Activated CD4-positive, CD25-positive, alpha-beta regulatory T cell (primary cell): Measurements from ENCODE around the gene SIPA1L3.
"Not testable (repeated sequence)": the region's sequence is repeated elsewhere in the genome, so short reads cannot be mapped to it uniquely, and the experiment has no call there.

Experiments used
- DNase-seq, 4 experiments: peaks; one replicate each; lab custom pipeline; 2025; lab: John Stamatoyannopoulos, UW

Gene SIPA1L3

DNA sequence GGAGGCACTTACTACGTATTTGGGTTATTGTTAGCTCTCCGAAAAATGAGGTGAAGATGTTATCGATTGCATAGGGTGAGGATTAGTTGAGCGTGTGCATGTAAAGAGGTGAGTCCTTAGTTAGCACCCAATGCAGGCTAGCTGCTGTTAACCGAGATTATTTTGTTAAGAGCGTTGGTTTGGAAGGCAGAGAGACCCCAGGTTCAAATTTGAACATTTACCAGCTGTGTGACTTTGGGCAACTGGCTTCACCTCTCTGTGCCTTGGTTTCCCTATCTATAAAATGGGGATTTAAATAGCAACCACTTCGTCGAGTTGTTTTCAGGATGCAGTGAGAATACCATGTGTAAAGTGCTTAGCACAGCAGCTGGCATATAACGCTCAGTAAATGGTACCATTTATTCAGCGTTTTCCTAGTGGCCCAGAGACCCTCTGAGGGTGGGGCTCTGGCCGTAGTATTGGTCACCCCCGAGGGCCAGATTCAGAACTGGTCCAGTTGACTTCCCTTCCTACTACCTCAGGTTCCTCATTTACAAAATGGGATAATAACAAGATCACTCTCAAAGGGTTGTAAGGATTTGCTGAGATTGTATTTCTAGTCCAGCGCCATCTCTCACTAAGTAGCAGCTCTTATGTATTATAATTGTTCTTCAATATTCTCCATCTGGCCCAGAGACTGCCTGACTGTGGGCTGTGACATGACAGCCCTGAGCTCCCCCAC lies 887 bp downstream of the SIPA1L3 start:
- DNase-seq = no peak

DNA sequence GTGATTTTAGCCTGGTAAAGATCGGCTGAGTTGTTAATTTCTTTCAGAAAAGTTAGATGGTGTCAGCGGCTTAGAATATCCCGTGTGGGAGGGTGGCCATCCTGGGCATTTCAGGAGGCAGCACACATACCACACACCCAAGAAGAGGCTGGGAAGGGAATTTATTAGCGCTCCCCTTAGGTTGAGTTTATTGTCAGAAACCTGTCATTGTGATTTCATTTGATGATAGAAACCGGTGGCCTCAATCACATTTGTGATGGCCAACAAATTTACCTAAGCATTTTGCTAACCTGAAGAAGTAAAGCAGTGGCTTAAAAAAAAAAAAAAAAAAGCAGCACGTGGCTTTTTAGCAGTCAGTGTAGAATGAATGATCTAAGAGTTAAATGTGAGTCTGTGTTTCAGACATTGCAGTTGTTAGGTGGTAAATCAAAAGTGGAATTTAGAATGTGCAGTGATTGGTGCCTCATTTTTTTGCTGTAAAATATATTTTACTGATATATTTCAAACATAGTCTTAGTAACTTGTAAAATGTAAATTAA lies 2.7 kb downstream of the SIPA1L3 start:
- DNase-seq = no peak

DNA sequence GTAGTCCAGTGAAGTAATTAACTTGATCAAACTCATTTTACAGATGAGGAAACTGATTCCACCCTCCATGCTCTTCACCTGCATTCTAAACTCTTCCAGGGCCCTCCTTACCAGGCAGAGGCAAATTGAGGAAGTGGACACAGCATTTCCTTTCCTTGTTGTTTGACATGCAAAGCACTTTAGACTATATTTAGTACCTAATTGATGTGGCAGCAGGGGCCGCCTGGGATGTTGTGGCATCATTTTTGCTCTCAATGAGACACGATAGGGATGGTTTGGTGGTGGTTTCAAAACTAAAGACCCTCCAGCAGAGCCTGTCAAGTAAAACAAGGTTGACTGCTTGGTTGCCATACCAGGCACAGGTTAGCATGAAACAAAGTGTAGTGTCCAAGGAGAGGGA lies 7.9 kb downstream of the SIPA1L3 start:
- no peak for DNase-seq

DNA sequence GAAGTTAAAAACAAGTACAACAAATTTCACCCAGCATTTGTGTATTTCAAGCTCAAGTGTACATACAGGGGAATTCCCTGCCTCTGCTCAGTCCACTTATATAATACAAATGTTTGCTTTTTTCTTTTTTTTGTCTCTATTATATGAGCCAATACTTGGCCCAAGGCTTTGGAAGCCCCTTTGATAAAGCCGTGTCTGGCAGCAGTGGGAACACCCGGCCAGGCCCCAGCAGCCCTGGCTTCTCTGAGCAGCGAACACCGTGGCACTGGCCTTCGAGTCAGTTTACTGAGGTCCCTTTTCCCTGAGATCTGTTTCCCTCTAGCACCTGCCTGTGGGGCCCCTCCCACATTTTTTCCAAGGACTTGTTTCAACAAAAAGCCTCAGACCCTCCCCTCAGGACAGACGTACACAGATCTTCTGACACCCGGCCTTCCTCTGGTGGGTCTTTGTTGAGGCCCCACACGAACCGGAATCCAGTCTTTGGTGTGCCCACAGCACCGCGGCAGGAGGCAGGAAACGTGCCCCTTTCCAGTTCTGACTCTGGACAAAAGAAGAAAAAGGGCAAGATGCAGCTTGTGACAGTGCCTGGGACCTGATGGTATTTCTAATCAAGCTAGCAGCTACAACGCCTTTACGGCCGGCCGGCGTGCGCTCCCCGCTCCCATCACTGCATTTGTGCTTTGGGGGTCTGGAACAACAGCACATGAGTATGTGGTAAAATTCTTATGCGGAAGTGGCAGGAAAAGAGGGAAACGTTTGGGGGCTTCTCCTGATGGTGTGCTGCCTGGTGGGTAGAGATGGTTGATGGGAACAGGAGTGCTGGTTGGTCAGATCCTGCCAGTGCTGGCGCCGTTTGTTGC lies 13.8 kb downstream of the SIPA1L3 start:
- DNase-seq = no peak

- DNase-seq = not testable (repeated sequence)
These were observed 17.6 kb downstream of the SIPA1L3 start for GRCh38 chr19:37924573-37924972.

DNA sequence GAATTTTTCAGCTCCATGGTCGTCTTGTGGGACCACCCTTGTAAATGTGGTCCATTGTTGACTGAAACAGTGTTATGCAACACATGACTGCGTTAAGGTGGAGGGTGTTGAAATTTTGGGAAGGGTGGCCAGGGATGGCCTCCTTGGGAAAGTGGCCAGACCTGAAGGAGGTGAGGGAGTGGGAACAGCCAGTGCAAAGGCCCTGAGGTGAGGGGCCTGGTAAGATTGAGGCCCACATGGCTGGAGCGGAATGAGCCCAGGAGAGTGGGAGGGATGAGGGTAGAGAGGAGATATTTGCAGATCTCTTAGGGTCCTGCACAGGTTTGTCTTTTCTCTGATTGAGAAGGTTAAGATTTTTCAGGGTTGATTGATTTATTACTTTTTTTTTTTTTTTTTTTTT lies 18.2 kb downstream of the SIPA1L3 start:
- no peak for DNase-seq

DNA sequence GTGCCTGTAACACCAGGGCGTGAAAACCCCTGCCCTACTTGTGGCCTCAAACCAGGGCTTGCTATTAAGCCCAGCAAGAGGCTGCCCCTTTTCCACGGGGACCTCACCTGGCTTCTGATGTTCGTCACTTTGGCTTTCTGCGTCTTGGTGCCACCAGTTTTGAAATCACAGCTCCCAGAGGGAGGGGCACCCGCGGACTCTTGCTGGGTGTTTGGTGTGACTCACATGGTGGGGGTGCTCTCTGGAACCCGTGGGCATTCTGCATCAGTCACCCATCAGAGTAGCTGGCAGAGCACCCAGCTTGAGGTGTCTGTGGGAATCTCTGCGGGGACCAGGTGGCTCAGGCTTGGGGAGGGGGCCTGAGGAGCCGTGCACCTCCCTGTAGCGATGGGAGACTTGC lies 19.2 kb downstream of the SIPA1L3 start:
- DNase-seq = no peak

- no peak for DNase-seq
These were observed 19.7 kb downstream of the SIPA1L3 start for GRCh38 chr19:37926711-37927110.

DNA sequence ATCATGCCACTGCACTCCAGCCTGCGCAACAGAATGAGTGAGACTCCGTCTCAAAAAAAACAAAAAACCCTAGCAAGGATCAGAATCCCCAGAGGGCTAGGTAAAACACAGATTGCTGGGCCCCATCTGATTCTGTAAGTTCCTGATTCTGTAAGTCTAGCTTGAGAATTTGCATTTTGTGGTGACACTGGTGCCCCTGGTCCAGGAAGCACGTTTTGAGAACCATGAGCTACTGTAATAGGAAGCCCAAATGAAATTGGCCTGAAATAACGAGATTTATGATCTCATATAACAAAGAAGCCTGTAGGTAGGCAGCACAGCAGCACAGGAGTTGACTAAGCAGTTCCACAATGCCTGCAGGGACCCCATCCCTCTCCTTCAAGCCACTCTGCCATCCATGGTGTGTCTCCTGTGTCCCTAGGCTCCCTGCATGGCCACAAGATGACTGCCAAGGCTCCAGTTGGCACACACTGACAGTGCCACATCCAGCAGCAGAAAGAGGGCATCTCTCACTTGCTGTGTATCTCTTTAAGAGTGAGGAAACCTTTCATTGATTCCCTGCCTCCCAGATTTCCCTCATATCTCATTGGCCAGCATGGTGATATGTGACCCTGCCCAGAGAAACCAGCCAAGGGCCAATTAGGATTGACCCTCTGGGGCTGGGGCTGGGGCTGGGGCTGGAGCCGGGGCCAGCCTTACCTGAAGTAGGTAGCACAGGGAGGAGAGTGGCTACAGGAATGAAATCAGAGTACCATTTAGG lies 21.7 kb downstream of the SIPA1L3 start:
- no peak for DNase-seq

DNA sequence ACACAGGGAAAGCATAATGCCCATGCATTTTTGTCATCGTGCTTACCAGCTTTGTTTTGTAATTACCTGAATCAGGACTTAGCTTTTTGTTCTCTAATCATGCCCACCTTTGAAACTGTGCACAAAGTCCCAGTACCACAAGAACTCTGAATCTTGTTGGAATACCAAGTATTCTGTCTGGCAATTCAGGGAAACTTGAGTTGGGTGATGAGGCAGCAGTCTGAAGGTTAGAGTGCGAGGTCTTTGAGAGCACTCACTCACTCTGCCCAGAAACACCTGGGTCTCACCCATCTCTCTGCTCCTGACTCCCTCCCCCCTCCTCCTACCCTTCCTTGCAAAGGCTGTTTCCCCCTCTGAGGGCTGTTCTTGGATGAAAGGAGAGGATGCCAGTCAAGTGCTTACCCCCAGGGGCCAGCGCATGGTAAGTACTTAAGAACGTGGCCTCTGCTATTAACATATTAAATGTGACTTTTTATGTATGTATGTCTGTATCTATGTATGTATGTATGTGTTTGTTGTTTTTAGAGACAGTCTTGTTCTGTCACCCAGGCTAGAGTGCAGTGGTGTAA lies 22.4 kb downstream of the SIPA1L3 start:
- DNase-seq = no peak

- DNase-seq = no peak
These were observed 23.4 kb downstream of the SIPA1L3 start for GRCh38 chr19:37930416-37930815.

- DNase-seq = no peak
These were observed 25.1 kb downstream of the SIPA1L3 start for GRCh38 chr19:37931881-37932655.

GRCh38 chr19:37932985-37933936 lies 26.3 kb downstream of the SIPA1L3 start:
- DNase-seq = no peak

DNA sequence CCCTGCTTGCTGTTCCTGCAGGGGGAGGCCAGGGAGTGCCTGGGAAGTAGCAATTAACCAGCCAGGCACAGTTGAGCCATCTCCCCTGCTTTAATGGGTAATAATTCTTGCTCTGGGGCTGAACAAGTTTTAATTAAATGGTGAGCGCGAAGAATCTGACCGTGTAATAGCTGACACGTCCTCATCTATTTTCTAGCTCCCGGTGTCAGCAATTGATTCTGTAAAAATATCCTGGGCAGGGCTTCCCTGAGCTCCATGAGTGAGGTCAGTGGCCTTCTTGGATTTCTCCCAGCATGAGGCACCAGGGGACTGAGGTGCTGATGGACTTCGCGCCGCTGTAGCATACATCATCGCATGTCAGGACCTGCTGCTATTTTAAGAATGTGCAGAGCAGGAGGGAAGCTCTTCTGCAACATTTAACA lies 26.9 kb downstream of the SIPA1L3 start:
- no peak for DNase-seq

DNA sequence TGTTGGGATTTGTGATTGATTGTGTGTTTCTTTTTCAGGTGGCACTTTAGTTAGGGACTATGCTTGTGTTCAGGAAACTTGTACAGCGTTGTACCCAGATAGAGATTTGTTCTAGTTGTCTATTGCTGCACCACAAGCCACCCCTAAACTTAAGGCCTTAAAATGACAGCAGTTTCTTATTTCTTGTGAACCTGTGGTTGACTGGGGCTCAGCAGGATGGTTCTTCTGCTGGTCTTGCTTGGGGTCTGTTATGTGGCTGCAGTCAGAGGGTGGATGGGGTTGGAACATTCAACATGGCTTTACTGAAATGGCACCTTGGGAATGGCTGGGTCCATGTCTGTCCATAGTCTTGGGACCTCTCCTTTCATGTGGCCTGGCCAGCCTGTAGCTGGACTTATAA lies 28.3 kb downstream of the SIPA1L3 start:
- no peak for DNase-seq

DNA sequence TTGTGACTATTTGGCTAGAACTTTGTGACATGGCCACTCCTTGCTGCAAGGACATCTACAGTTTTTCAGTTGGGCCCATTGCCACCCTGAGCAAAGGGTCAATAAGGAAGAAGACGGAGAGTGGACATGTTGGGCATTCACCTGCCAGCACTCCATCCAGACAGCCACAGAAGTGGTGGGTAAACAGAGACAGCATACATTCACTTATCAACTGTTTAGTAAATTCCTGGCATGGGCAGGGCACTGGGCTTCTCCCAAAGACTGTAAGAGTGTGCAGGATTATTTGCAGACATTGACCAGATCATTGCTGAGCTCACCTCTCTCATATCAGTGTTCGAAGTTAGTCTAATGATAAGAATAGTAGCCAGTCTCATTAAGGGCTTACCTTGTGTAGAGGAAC lies 29.2 kb downstream of the SIPA1L3 start:
- DNase-seq = no peak

DNA sequence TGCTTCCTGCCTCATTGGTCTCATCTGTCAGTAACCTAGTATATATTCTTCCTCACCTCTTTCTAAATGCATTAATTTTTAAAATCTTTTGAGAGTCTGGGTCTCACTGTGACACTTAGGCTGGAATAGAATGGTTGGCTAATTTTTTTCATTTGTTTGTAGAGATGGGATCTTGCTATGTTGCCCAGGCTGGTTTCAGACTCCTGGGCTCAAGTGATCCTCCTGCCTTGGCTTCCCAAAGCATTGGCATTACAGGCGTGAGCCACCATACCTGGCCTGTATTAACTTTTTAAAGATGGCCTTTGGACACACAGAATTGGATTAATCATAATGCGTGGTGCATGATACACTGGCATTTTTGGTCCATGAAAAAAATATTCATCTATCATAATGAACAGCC lies 29.9 kb downstream of the SIPA1L3 start:
- no peak for DNase-seq

- no peak for DNase-seq
These were observed 31.3 kb downstream of the SIPA1L3 start for GRCh38 chr19:37938353-37938752.

DNA sequence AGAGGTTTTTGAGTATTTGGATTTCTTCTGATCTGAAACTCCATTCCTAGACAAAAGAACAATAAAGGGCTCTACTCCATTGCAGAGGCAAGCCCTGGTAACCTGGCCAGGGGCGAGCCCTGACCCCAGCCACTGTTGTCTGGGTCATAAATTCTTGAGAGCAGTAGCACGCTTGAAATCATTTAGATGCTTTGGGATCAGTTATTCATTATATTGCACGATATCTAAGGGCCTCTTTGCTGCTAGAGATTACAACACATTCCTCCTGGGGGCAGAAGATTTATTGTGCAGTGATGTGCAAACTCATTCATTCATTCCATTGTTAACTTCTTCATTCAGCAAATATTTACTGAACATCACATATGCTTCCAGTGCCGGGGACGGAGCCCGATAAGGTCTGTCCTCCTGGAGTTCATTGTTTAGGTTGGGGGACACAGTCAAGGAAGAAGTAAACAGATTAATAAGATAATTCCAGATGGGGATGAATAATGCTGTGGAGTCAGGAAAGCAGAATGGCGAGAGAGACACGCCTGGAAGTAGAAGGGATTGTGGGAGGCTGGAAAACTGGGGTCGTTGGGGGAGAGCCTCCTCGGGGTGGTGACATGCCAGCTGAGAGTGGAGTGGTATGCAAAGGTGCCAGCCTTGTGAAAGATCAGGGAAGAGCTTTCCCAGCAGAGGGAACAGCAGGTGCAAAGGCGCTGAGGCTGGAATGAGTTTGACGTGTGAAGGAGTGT lies 34.9 kb downstream of the SIPA1L3 start:
- DNase-seq = no peak
